B cell (primary cell): ENCODE data around the gene SRPRB. TPM values are rescaled to one million over a fixed set of nuclear protein-coding genes. Genes with fewer than 3 reads are reported as not detected.

ENCODE experiments used
- ATAC-seq: fragments of 200-7000 bp; cut with Tn5 transposase; one replicate; pipeline ENCODE4 v1.10.0; 2021; ENCODE audit warnings: low read depth, mild to moderate bottlenecking, moderate number of reproducible peaks, moderate library complexity
- CTCF ChIA-PET: fragments of 350-600 bp; sonication (Branson Sonifier 250); formaldehyde crosslinking; loops from one replicate; lab custom pipeline; 2021; ENCODE audit warnings: antibody characterized with exemption, inconsistent platforms; lab: Charles Lee
- POLR2A ChIA-PET: fragments of 350-600 bp; sonication (Branson Sonifier 250); formaldehyde crosslinking; loops from one replicate; lab custom pipeline; 2021; ENCODE audit warnings: antibody characterized with exemption; lab: Charles Lee
- DNase-seq: peaks from one replicate; pipeline ENCODE4 v3.0.0; 2013
- H2AFZ ChIP-seq: 2 replicates; pipeline ENCODE4 v1.6.1; 2012; ENCODE audit warnings: mild to moderate bottlenecking, low read depth, low read length; ENCODE audit not compliant: insufficient read depth, poor library complexity, severe bottlenecking
- H3K27ac ChIP-seq, 2 donors: 1 replicate in 1 of 2; 2 replicates in 1 of 2; pipeline ENCODE4 v1.5.1; 2012 to 2013; ENCODE audit warnings: low read length in 2 of 2, mild to moderate bottlenecking in 2 of 2, moderate library complexity in 1 of 2
- H3K27me3 ChIP-seq, 4 experiments: fragments of 200-600 bp in 1 of 4; sonication (generic) in 1 of 4; replicated peaks in 1 of 4; 1 replicate in 2 of 4; 2 replicates in 2 of 4; pipeline versions ENCODE4 v1.6.1 to v1.7.0; 2013 to 2016; ENCODE audit warnings: low read length in 3 of 4, mild to moderate bottlenecking in 2 of 4, mixed read lengths in 1 of 4, moderate library complexity in 1 of 4; ENCODE audit not compliant: insufficient read depth in 4 of 4, control insufficient read depth in 3 of 4; ENCODE audit errors: control extremely low read depth in 1 of 4
- H3K36me3 ChIP-seq, 2 experiments: replicated peaks in 1 of 2; 1 replicate in 1 of 2; 2 replicates in 1 of 2; pipeline versions ENCODE4 v1.6.1 to v1.7.1; 2013; ENCODE audit warnings: low read length in 1 of 2; ENCODE audit not compliant: insufficient read depth in 2 of 2, control insufficient read depth in 1 of 2; ENCODE audit errors: control extremely low read depth in 1 of 2, extremely low read depth in 1 of 2
- H3K4me1 ChIP-seq, 2 donors: fragments of 200-600 bp in 1 of 2; sonication (generic) in 1 of 2; 1 replicate in 1 of 2; 2 replicates in 1 of 2; pipeline versions ENCODE4 v1.5.1 to v1.6.1; 2013 to 2017; ENCODE audit warnings: low read length in 2 of 2; ENCODE audit not compliant: control insufficient read depth in 2 of 2, insufficient read depth in 2 of 2
- H3K4me2 ChIP-seq: replicated peaks from 2 replicates; pipeline ENCODE3; 2012; ENCODE audit warnings: mild to moderate bottlenecking, low read depth, low read length; ENCODE audit not compliant: poor library complexity, severe bottlenecking
- H3K4me3 ChIP-seq, 5 experiments: fragments of 200-600 bp in 1 of 5; sonication (generic) in 1 of 5; 1 replicate in 3 of 5; 2 replicates in 2 of 5; pipeline versions ENCODE4 v1.5.1 to v1.7.0; 2011 to 2016; ENCODE audit warnings: low read length in 4 of 5, mild to moderate bottlenecking in 4 of 5, low read depth in 2 of 5, control low read depth in 1 of 5, moderate library complexity in 1 of 5; ENCODE audit not compliant: insufficient read depth in 1 of 5; ENCODE audit errors: control extremely low read depth in 1 of 5, extremely low read depth in 1 of 5
- H3K79me2 ChIP-seq: fragments of 200-600 bp; sonication (generic); one replicate; pipeline ENCODE4 v1.6.0; 2016; ENCODE audit warnings: low read length; ENCODE audit not compliant: control insufficient read depth, insufficient read depth
- H3K9ac ChIP-seq: fragments of 200-600 bp; sonication (generic); 2 replicates; pipeline ENCODE4 v1.6.1; 2017; ENCODE audit warnings: mild to moderate bottlenecking, low read length, moderate library complexity
- H3K9me3 ChIP-seq, 3 donors: one replicate each; pipeline versions ENCODE4 v1.6.1 to v1.7.1; 2013; ENCODE audit warnings: low read length in 2 of 3; ENCODE audit not compliant: control insufficient read depth in 2 of 3, insufficient read depth in 1 of 3; ENCODE audit errors: control extremely low read depth in 1 of 3
- H4K20me1 ChIP-seq: 2 replicates; pipeline ENCODE4 v1.6.0; 2012; ENCODE audit warnings: mild to moderate bottlenecking, low read length; ENCODE audit not compliant: insufficient read depth, control insufficient read depth, poor library complexity, severe bottlenecking
- H3K27ac Mint-ChIP-seq: one replicate; pipeline ENCODE4 v1.8.0; 2021; ENCODE audit warnings: mixed read lengths
- H3K27me3 Mint-ChIP-seq: one replicate; pipeline ENCODE4 v1.8.0; 2021; ENCODE audit warnings: mixed read lengths
- H3K4me1 Mint-ChIP-seq: one replicate; pipeline ENCODE4 v1.8.0; 2021; ENCODE audit warnings: mixed read lengths
- H3K4me3 Mint-ChIP-seq: one replicate; pipeline ENCODE4 v1.8.0; 2021; ENCODE audit warnings: mixed read lengths
- H3K9me3 Mint-ChIP-seq: one replicate; pipeline ENCODE4 v1.8.0; 2022; ENCODE audit warnings: mixed read lengths; ENCODE audit not compliant: insufficient read depth
- CTCF ChIP-seq: fragments of 200-600 bp; IDR thresholded peaks from one replicate; pipeline ENCODE4 v1.8.0; 2022; ENCODE audit warnings: antibody characterized with exemption, mild to moderate bottlenecking
- EZH2 ChIP-seq: IDR thresholded peaks from 2 replicates; pipeline ENCODE4 v1.6.1; 2012; ENCODE audit warnings: borderline replicate concordance, low read depth, mild to moderate bottlenecking, moderate library complexity, low read length; ENCODE audit not compliant: insufficient read depth, poor library complexity, severe bottlenecking
- WGBS: methylation state at CpG from one replicate; pipeline ENCODE4 v1.1.5; 2013; ENCODE audit warnings: missing lambda C conversion rate; ENCODE audit not compliant: insufficient coverage; 5-methylcytosine and 5-hydroxymethylcytosine counted together
- intact Hi-C: fragments of 100-400 bp; cut with micrococcal nuclease; formaldehyde crosslinking; loops from one replicate; pipeline ENCODE4 v1.10.0; 2022
- polyA plus RNA-seq: library from polyadenylated mRNA; depleted of rRNA; stranded (reverse); fragments of >200 nt; gene quantifications from 2 replicates; pipeline ENCODE4 v1.2.3, GENCODE V29; 2012
- total RNA-seq, 2 donors: library from RNA; stranded (reverse); fragments of 120-200 nt in 1 of 2; gene quantifications; 1 replicate in 1 of 2; 2 replicates in 1 of 2; pipeline versions ENCODE4 v1.2.3 to v1.2.4, GENCODE V29; 2013 to 2022

The SRPRB gene
- total and polyA plus RNA-seq, 2 donors (not counting 1 experiment from before 2014, with no cell fraction given): 10.1 to 28.8 TPM

- WGBS: 91% methylated on average over 3 of the region's 4 CpGs
- CTCF ChIA-PET: no interaction called here
- ATAC-seq: no peak
Observed at GRCh38 chr3:133845127-133845526, 39.5 kb downstream of the SRPRB start.

GRCh38 chr3:133849346-133849745, 43.7 kb downstream of the SRPRB start:
- Histone ChIP-seq H3K4me2 (no peak overlapping the region), H3K4me3 (no peak overlapping the region), H3K27me3 (peaks cover 0 to 4% (median 0%) of the 10 kb centered on the region in 4 experiments), H3K4me1 (no peaks in the 10 kb centered on the region), H3K36me3 (no peaks in the 10 kb centered on the region), H3K9me3 (no peaks in the 10 kb centered on the region), H3K79me2 (no peaks in the 10 kb centered on the region), H4K20me1 (no peaks in the 10 kb centered on the region), H3K27ac (no peak overlapping the region), H2AFZ (no peak overlapping the region), H3K9ac (no peak overlapping the region)
- CTCF ChIA-PET: no interaction called here
- H3K27me3 Mint-ChIP-seq: peaks cover 4% of the 10 kb centered on the region
- H3K4me1 Mint-ChIP-seq: no peaks in the 10 kb centered on the region
- intact Hi-C loops: no loop called here
- DNase-seq: no peak
- no peak for TF ChIP-seq EZH2
- TF ChIP-seq CTCF: no peak
- no peak overlapping the region for H3K27ac Mint-ChIP-seq
- no peak overlapping the region for H3K4me3 Mint-ChIP-seq
- POLR2A ChIA-PET: no interaction called here
- ATAC-seq: no peak
- H3K9me3 Mint-ChIP-seq: no peaks in the 10 kb centered on the region

More at GRCh38 chr3:133845127-133845526, 39.5 kb downstream of the SRPRB start:
- Histone ChIP-seq H2AFZ (no peak overlapping the region), H3K79me2 (no peaks in the 10 kb centered on the region), H3K36me3 (no peaks in the 10 kb centered on the region), H3K4me2 (no peak overlapping the region), H3K27me3 (peaks cover 0 to 4% (median 0%) of the 10 kb centered on the region in 4 experiments), H3K4me1 (no peaks in the 10 kb centered on the region), H3K27ac (no peak overlapping the region), H3K9me3 (no peaks in the 10 kb centered on the region), H4K20me1 (no peaks in the 10 kb centered on the region), H3K9ac (no peak overlapping the region), H3K4me3 (no peak overlapping the region)
- no peak overlapping the region for H3K27ac Mint-ChIP-seq
- no peak for TF ChIP-seq EZH2
- intact Hi-C loops: no loop called here
- H3K4me1 Mint-ChIP-seq: no peaks in the 10 kb centered on the region
- POLR2A ChIA-PET: no interaction called here
- no peak for DNase-seq
- no peak overlapping the region for H3K4me3 Mint-ChIP-seq
- peaks cover 8% of the 10 kb centered on the region for H3K27me3 Mint-ChIP-seq
- no peaks in the 10 kb centered on the region for H3K9me3 Mint-ChIP-seq
